OCI-LY7 (cell line): Measurements from ENCODE around the gene TAS1R1. TPM values are rescaled to one million over a fixed set of nuclear protein-coding genes. Genes with fewer than 3 reads are reported as not detected.

Experiments
- BruUV-seq: library from RNA; stranded (reverse); fragments of 400-500 nt; replicated peaks from 2 replicates; lab custom pipeline; 2021; lab: Mats Ljungman, UMichigan
- CTCF ChIA-PET: fragments of 300-600 bp; sonication (Branson Sonifier 250); formaldehyde crosslinking; loops from one replicate; lab custom pipeline; 2022; ENCODE audit warnings: antibody characterized with exemption; ENCODE audit not compliant: unreplicated experiment; lab: Charles Lee
- POLR2A ChIA-PET: fragments of 300-600 bp; sonication (Branson Sonifier 250); formaldehyde crosslinking; loops from one replicate; lab custom pipeline; 2022; ENCODE audit warnings: antibody characterized with exemption; lab: Charles Lee
- DNase-seq: peaks from one replicate; pipeline ENCODE4 v3.0.0-alpha.2; 2015; ENCODE audit warnings: low spot score
- H2AFZ ChIP-seq: fragments of 200-600 bp; sonication (generic), shearing (Covaris generic); 2 replicates; pipeline ENCODE4 v1.6.1; 2014; ENCODE audit warnings: mild to moderate bottlenecking, antibody characterized with exemption, low read length, moderate library complexity
- H3K27ac ChIP-seq: fragments of 200-600 bp; sonication (generic); 2 replicates; pipeline ENCODE4 v1.5.1; 2014; ENCODE audit warnings: mixed run types, low read depth, mild to moderate bottlenecking, moderate library complexity, low read length, inconsistent platforms; ENCODE audit not compliant: poor library complexity, severe bottlenecking
- H3K36me3 ChIP-seq: fragments of 200-600 bp; sonication (generic); 2 replicates; pipeline ENCODE4 v1.6.1; 2014; ENCODE audit warnings: mild to moderate bottlenecking, antibody characterized with exemption, low read length, moderate library complexity, mixed read lengths; ENCODE audit not compliant: insufficient read depth
- H3K4me1 ChIP-seq: fragments of 200-600 bp; sonication (generic); 2 replicates; pipeline ENCODE4 v1.5.1; 2014; ENCODE audit warnings: mild to moderate bottlenecking, low read length; ENCODE audit not compliant: insufficient read depth, poor library complexity, severe bottlenecking
- H3K4me2 ChIP-seq: fragments of 200-600 bp; sonication (generic); 2 replicates; pipeline ENCODE4 v1.6.1; 2014; ENCODE audit warnings: mild to moderate bottlenecking, low read length
- H3K4me3 ChIP-seq: fragments of 200-600 bp; sonication (generic); 2 replicates; pipeline ENCODE4 v1.5.1; 2014; ENCODE audit warnings: mild to moderate bottlenecking, low read depth, low read length; ENCODE audit not compliant: poor library complexity, severe bottlenecking
- H3K79me2 ChIP-seq: fragments of 200-600 bp; sonication (generic); 2 replicates; pipeline ENCODE4 v1.6.1; 2016; ENCODE audit warnings: low read depth, mild to moderate bottlenecking, low read length, moderate library complexity, mixed read lengths; ENCODE audit not compliant: insufficient read depth
- H3K9me2 ChIP-seq: fragments of 200-600 bp; sonication (generic); 2 replicates; pipeline ENCODE4 v1.6.1; 2016; ENCODE audit warnings: mild to moderate bottlenecking, low read length, mixed read lengths; ENCODE audit not compliant: insufficient read depth
- H3K9me3 ChIP-seq: fragments of 200-600 bp; sonication (generic); 2 replicates; pipeline ENCODE4 v1.6.1; 2014; ENCODE audit warnings: mild to moderate bottlenecking, mixed run types, low read length, mixed read lengths
- H4K20me1 ChIP-seq: fragments of 200-600 bp; sonication (generic); 2 replicates; pipeline ENCODE4 v1.6.1; 2014; ENCODE audit warnings: mild to moderate bottlenecking, antibody characterized with exemption, low read length, moderate library complexity, mixed read lengths; ENCODE audit not compliant: insufficient read depth
- EZH2phosphoT487 ChIP-seq: fragments of 200-600 bp; sonication (generic); IDR thresholded peaks from 2 replicates; pipeline ENCODE4 v1.6.1; 2018; ENCODE audit warnings: low read depth, borderline replicate concordance, mild to moderate bottlenecking, mixed run types, antibody characterized with exemption, low read length, moderate library complexity, mixed read lengths
- intact Hi-C: fragments of 100-400 bp; cut with micrococcal nuclease; formaldehyde crosslinking; loops from one replicate; pipeline ENCODE4 v1.10.0; 2022; ENCODE audit not compliant: unreplicated experiment
- total RNA-seq, 2 experiments: library from RNA; depleted of rRNA in 1 of 2; stranded (reverse); fragments of >200 nt in 1 of 2; shearing (Covaris generic) in 1 of 2; gene quantifications; 2 replicates each; pipeline ENCODE4 v1.2.3, GENCODE V29; 2014 to 2022
- TF ChIP-seq, protein P1 (sequence below): fragments of 200-600 bp; sonication (generic); conservative IDR thresholded peaks from 2 replicates; pipeline ENCODE4 v1.5.1; 2014; ENCODE audit warnings: mild to moderate bottlenecking, antibody characterized with exemption, low read length, moderate library complexity, mixed read lengths

The TAS1R1 gene
- total RNA-seq, 2 experiments from 2014 or later, result 0.11 TPM; not detected in 1

GRCh38 chr1:6614929-6615785 is 60.0 kb downstream of the TAS1R1 start:
- POLR2A ChIA-PET, result interaction anchor here (1.4 to 1.6 kb wide), 2 partner anchors 10 kb away, joined by 3 read pairs; partner anchors contain the start of gene THAP3
- intact Hi-C loops, result no loop called here
- Histone ChIP-seq H3K4me2 (peak overlapping the region; percentile 80), H3K9me3 (no peaks in the 10 kb centered on the region), H4K20me1 (peaks cover 6% of the 10 kb centered on the region; the same call in 1 of the 2 replicates), H3K4me3 (peak overlapping the region; percentile 94), H3K4me1 (peaks cover 17% of the 10 kb centered on the region), H3K27ac (no peak overlapping the region), H3K79me2 (peaks cover 12% of the 10 kb centered on the region), H3K36me3 (peaks cover 26% of the 10 kb centered on the region), H2AFZ (no peak overlapping the region), H3K9me2 (no peaks in the 10 kb centered on the region)
- BruUV-seq, result no TSS peak
- DNase-seq, result no peak
- CTCF ChIA-PET, result no interaction called here
- TF ChIP-seq EZH2phosphoT487, result no peak
- TF ChIP-seq, protein P1, sequence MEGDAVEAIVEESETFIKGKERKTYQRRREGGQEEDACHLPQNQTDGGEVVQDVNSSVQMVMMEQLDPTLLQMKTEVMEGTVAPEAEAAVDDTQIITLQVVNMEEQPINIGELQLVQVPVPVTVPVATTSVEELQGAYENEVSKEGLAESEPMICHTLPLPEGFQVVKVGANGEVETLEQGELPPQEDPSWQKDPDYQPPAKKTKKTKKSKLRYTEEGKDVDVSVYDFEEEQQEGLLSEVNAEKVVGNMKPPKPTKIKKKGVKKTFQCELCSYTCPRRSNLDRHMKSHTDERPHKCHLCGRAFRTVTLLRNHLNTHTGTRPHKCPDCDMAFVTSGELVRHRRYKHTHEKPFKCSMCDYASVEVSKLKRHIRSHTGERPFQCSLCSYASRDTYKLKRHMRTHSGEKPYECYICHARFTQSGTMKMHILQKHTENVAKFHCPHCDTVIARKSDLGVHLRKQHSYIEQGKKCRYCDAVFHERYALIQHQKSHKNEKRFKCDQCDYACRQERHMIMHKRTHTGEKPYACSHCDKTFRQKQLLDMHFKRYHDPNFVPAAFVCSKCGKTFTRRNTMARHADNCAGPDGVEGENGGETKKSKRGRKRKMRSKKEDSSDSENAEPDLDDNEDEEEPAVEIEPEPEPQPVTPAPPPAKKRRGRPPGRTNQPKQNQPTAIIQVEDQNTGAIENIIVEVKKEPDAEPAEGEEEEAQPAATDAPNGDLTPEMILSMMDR, result no peak

- POLR2A ChIA-PET, result no interaction called here
- Histone ChIP-seq H3K9me3 (no peaks in the 10 kb centered on the region), H3K36me3 (peaks cover 61% of the 10 kb centered on the region), H3K27ac (no peak overlapping the region), H2AFZ (no peak overlapping the region), H4K20me1 (peaks cover 6% of the 10 kb centered on the region; the same call in 1 of the 2 replicates), H3K79me2 (peaks cover 12% of the 10 kb centered on the region), H3K4me2 (no peak overlapping the region), H3K4me1 (peaks cover 19% of the 10 kb centered on the region), H3K4me3 (no peak overlapping the region), H3K9me2 (no peaks in the 10 kb centered on the region)
- CTCF ChIA-PET, result no interaction called here
- no peak for DNase-seq
- no peak for TF ChIP-seq EZH2phosphoT487
- TF ChIP-seq, protein P1, result no peak
- intact Hi-C loops, result no loop called here
- BruUV-seq, result no TSS peak
Observed at GRCh38 chr1:6619045-6619444, 63.9 kb downstream of the TAS1R1 start.
